ENCODE measurements around the gene CNTN2.

Gene CNTN2

DNA sequence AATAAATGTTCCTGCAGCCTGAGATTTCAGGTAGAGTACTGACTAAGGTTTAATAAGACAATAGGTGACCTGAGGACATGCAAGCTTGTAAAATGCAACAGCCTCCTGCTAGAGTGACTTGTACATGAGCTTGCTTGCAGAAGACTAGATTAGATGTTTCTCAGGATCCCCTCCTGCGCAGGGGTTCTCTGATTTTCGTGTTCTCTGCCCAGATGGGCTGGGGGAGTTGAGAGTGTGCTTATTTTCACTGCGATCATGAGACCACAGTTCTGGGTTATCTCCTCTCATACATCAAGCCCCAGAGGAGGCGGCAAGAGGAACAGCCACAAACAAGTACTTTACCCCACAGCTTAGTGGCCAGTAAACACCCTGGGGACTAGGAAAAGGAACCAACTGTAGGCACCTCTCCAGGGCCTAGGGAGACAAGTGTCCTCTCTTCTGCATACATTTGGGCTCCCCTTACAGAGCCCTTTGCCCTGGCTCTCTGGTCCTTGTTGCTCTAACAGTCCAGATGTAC lies 33.3 kb downstream of the CNTN2 start:
- no peaks in the 10 kb centered on the region; the same call in 1 of the 2 replicates for H3K27me3 ChIP-seq (ENCODE audit: insufficient read depth, low read depth)
- H3K27ac ChIP-seq, result no peak overlapping the region
- H3K9ac ChIP-seq, result no peak overlapping the region
- H3K79me2 ChIP-seq (ENCODE audit: insufficient read depth, low read depth), result no peaks in the 10 kb centered on the region
- no peak overlapping the region for H3K4me2 ChIP-seq
- H2AFZ ChIP-seq (ENCODE audit: low read depth), result no peak overlapping the region
- H3K4me1 ChIP-seq (ENCODE audit: low read depth, poor library complexity, severe bottlenecking), result no peaks in the 10 kb centered on the region
- no peaks in the 10 kb centered on the region for H3K36me3 ChIP-seq (ENCODE audit: insufficient read depth)
- H4K20me1 ChIP-seq (ENCODE audit: insufficient read depth), result no peaks in the 10 kb centered on the region
- no peak overlapping the region for H3K4me3 ChIP-seq (IDR thresholded peaks at IDR 0.05; ENCODE audit: insufficient read depth, low read depth, low read length)
- no peak for TF ChIP-seq CTCF (conservative IDR thresholded peaks at IDR 0.05; ENCODE audit: low read depth, low read length)

GRCh38 chr1:205077158-205077933 lies 34.3 kb downstream of the CNTN2 start:
- no peaks in the 10 kb centered on the region for H3K36me3 ChIP-seq (ENCODE audit: insufficient read depth)
- TF ChIP-seq CTCF (conservative IDR thresholded peaks at IDR 0.05; ENCODE audit: low read depth, low read length), result no peak
- no peaks in the 10 kb centered on the region; the same call in 1 of the 2 replicates for H3K27me3 ChIP-seq (ENCODE audit: insufficient read depth, low read depth)

GRCh38 chr1:205077934-205078311 lies 34.9 kb downstream of the CNTN2 start:
- H3K27ac ChIP-seq, result no peak overlapping the region
- no peaks in the 10 kb centered on the region for H3K4me1 ChIP-seq (ENCODE audit: low read depth, poor library complexity, severe bottlenecking)
- H3K4me3 ChIP-seq (IDR thresholded peaks at IDR 0.05; ENCODE audit: insufficient read depth, low read depth, low read length), result no peak overlapping the region
- no peaks in the 10 kb centered on the region for H3K36me3 ChIP-seq (ENCODE audit: insufficient read depth)
- no peaks in the 10 kb centered on the region for H4K20me1 ChIP-seq (ENCODE audit: insufficient read depth)
- H3K79me2 ChIP-seq (ENCODE audit: insufficient read depth, low read depth), result no peaks in the 10 kb centered on the region
- H3K27me3 ChIP-seq (ENCODE audit: insufficient read depth, low read depth), result no peaks in the 10 kb centered on the region; the same call in 1 of the 2 replicates
- no peak overlapping the region for H2AFZ ChIP-seq (ENCODE audit: low read depth)
- no peak overlapping the region for H3K4me2 ChIP-seq
- no peak overlapping the region for H3K9ac ChIP-seq
- TF ChIP-seq CTCF (conservative IDR thresholded peaks at IDR 0.05; ENCODE audit: low read depth, low read length), result no peak

More at GRCh38 chr1:205077158-205077933, 34.3 kb downstream of the CNTN2 start:
- no peaks in the 10 kb centered on the region for H3K4me1 ChIP-seq (ENCODE audit: low read depth, poor library complexity, severe bottlenecking)
- H3K4me3 ChIP-seq (IDR thresholded peaks at IDR 0.05; ENCODE audit: insufficient read depth, low read depth, low read length), result no peak overlapping the region
- H3K79me2 ChIP-seq (ENCODE audit: insufficient read depth, low read depth), result no peaks in the 10 kb centered on the region
- H3K27ac ChIP-seq, result no peak overlapping the region
- H2AFZ ChIP-seq (ENCODE audit: low read depth), result no peak overlapping the region
- H3K4me2 ChIP-seq, result no peak overlapping the region
- no peaks in the 10 kb centered on the region for H4K20me1 ChIP-seq (ENCODE audit: insufficient read depth)
- H3K9ac ChIP-seq, result no peak overlapping the region

GRCh38 chr1:205082431-205082830 lies 39.4 kb downstream of the CNTN2 start:
- Histone ChIP-seq H2AFZ (ENCODE audit: low read depth) (no peak overlapping the region), H3K27me3 (ENCODE audit: insufficient read depth, low read depth) (no peaks in the 10 kb centered on the region), H4K20me1 (ENCODE audit: insufficient read depth) (no peaks in the 10 kb centered on the region), H3K4me2 (no peak overlapping the region), H3K79me2 (ENCODE audit: insufficient read depth, low read depth) (no peaks in the 10 kb centered on the region), H3K9ac (no peak overlapping the region), H3K27ac (no peak overlapping the region), H3K36me3 (ENCODE audit: insufficient read depth) (no peaks in the 10 kb centered on the region), H3K4me3 (IDR thresholded peaks at IDR 0.05; ENCODE audit: insufficient read depth, low read depth, low read length) (no peak overlapping the region), H3K4me1 (ENCODE audit: low read depth, poor library complexity, severe bottlenecking) (no peaks in the 10 kb centered on the region)
- no peak for TF ChIP-seq CTCF (conservative IDR thresholded peaks at IDR 0.05; ENCODE audit: low read depth, low read length)
